Muscle layer of duodenum (tissue), 2 donors: ENCODE measurements around the gene TBC1D22A.

Experiments
- H3K27ac ChIP-seq: one replicate; pipeline ENCODE4 v1.7.0; 2013; ENCODE audit warnings: mild to moderate bottlenecking, low read length
- H3K27me3 ChIP-seq: one replicate; pipeline ENCODE4 v1.7.0; 2013; ENCODE audit warnings: low read depth, mild to moderate bottlenecking, control low read depth, low read length
- H3K36me3 ChIP-seq, 2 donors: one replicate each; pipeline ENCODE4 v1.7.0; 2013; ENCODE audit warnings: low read length in 2 of 2, control low read depth in 1 of 2, mild to moderate bottlenecking in 1 of 2; ENCODE audit not compliant: insufficient read depth in 2 of 2, control insufficient read depth in 1 of 2
- H3K4me1 ChIP-seq, 2 donors: one replicate each; pipeline ENCODE4 v1.7.0; 2013; ENCODE audit warnings: low read length in 2 of 2, mild to moderate bottlenecking in 2 of 2, control low read depth in 1 of 2, moderate library complexity in 1 of 2; ENCODE audit not compliant: insufficient read depth in 2 of 2, control insufficient read depth in 1 of 2
- H3K4me3 ChIP-seq, 2 donors: one replicate each; pipeline ENCODE4 v1.7.0; 2013; ENCODE audit warnings: low read length in 2 of 2, low read depth in 1 of 2, mild to moderate bottlenecking in 1 of 2
- H3K9me3 ChIP-seq, 2 donors: one replicate each; pipeline ENCODE4 v1.7.0; 2013; ENCODE audit warnings: low read length in 2 of 2, control low read depth in 1 of 2, mild to moderate bottlenecking in 1 of 2; ENCODE audit not compliant: control insufficient read depth in 1 of 2
- donor health status: healthy.

Gene TBC1D22A

DNA sequence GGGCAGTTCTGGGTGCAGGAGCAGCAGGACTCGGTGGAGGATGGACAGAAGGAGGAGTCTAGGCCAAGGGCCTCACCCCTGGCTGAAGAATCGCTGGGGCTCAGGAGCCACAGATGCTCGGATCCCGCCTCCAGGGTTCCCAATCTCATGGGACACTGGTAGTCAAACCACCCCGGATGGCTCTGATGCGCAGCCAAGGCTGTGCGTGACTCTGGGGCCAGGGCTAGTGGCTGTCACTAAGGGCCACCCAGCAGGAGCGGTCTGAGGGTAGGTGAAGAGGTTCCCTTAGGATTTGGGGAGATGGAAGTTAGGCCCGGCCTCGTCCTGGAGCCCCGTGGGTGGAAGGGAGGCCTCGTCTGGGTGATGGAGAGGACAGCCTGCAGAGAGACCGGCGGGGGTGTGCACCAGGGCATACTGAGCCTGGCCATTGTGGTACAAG is 300.6 kb downstream of the TBC1D22A start:
- Histone ChIP-seq H3K36me3 (peaks cover 11 to 22% of the 10 kb centered on the region in 2 donors), H3K9me3 (no peaks in the 10 kb centered on the region), H3K27ac (no peak overlapping the region), H3K4me3 (no peak overlapping the region), H3K4me1 (no peaks in the 10 kb centered on the region), H3K27me3 (no peaks in the 10 kb centered on the region)

DNA sequence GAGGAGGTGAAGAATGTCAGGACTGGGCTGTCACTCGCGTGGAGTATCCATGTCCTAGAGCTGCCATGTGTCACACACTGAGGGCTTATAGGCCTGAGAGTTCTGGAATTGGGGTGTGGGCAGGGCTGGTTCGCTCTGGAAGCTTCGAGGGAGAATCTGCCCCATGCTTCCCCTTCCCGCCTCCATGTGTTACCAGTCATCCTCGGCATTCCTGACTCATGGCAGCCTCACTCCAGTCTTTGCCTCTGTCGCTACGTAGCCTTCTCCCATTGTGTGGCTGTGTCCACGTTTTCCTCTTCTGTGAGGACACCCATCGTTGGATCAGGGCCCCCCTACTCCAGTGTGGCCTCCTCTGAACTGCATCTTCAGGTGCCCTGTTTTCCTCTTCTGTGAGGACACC is 301.2 kb downstream of the TBC1D22A start:
- no peaks in the 10 kb centered on the region for H3K9me3 ChIP-seq
- H3K36me3 ChIP-seq = peaks cover 11 to 22% of the 10 kb centered on the region in 2 donors
- H3K27ac ChIP-seq = no peak overlapping the region
- no peak overlapping the region for H3K4me3 ChIP-seq
- H3K4me1 ChIP-seq = no peaks in the 10 kb centered on the region
- H3K27me3 ChIP-seq = no peaks in the 10 kb centered on the region

DNA sequence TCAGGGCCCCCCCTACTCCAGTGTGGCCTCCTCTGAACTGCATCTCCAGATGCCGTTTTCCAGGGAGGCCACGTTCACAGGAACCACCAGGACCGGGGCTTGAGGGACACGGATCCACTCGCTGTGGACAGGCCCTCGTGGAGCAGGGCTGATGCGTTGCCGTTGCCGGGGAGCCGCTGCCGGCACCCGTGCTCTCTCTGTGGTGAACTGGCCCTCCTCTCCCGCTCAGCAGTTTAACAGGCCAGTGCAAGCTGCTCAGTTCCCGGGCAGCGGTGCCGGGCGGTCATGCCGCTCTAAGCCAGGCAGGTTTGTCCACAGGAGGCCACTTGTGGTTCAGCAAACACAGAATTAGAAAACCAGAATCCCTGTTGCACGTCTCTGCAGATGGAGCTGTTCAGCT is 301.6 kb downstream of the TBC1D22A start:
- no peak overlapping the region for H3K27ac ChIP-seq
- no peak overlapping the region for H3K4me3 ChIP-seq
- H3K36me3 ChIP-seq = peaks cover 11 to 22% of the 10 kb centered on the region in 2 donors
- no peaks in the 10 kb centered on the region for H3K9me3 ChIP-seq
- no peaks in the 10 kb centered on the region for H3K27me3 ChIP-seq
- no peaks in the 10 kb centered on the region for H3K4me1 ChIP-seq

DNA sequence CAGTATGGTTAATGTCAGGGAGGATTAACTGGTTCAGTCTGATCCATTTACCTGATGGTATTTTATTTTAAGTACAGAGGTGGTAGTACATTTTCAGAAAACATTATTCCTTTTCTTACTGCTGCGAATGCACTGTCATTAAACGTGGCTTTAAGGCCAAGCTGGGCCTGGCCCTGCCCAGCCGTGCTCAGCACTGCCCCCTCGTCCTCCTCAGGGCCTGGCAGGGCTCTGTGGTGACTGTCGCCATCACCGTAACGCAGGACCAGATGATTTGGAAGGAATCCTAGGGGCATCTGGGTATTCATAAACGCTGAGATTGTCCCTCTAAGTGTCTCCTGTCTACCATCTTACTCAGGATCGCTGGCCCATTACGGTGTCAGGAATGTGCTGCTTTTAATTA is 302.0 kb downstream of the TBC1D22A start:
- Histone ChIP-seq H3K27ac (no peak overlapping the region), H3K36me3 (peaks cover 11 to 22% of the 10 kb centered on the region in 2 donors), H3K9me3 (no peaks in the 10 kb centered on the region), H3K4me3 (no peak overlapping the region), H3K27me3 (no peaks in the 10 kb centered on the region), H3K4me1 (no peaks in the 10 kb centered on the region)

DNA sequence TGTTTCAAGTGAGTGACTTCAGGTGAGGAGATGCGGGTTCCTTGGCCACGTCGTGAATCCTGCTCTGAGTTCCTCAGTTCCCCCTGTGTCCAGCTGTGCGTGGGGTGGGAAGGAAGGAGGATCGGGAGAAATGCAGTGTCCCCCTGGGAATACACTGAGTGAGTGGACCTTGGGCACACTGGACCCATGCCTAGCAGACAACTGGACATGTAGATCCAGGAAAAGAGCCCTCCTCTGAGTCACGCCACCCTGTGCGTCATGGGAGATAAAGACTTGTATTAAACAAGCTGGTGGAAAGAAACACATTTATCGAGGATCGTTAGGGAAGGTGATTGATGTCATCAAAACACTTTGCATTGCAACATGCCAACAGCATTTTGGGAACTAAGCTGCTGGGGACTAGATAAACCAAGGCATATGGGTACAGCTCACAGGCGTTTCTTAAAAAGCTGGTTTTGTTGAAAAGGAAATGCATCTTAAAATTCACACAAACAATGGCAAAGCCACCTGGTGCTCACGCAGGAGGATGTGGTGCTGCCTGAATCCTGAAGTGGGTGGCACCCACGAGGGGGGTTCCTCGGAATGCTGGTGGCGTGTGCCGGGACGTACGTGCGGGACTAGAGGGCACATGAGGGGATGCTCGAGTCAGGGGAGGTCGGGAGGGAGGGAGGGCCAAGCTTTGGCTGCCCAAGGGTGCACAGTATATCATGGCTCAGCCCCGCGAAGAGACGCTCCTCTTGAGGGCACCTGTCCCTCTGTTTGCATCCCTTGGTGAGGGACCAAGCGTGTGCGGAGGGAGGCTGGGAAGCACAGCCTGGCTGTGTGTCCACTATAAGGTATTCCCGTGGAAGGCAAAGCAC is 303.5 kb downstream of the TBC1D22A start:
- no peaks in the 10 kb centered on the region for H3K9me3 ChIP-seq
- H3K4me1 ChIP-seq = no peaks in the 10 kb centered on the region
- H3K27me3 ChIP-seq = no peaks in the 10 kb centered on the region
- no peak overlapping the region for H3K4me3 ChIP-seq
- peaks cover 11 to 17% of the 10 kb centered on the region in 2 donors for H3K36me3 ChIP-seq
- H3K27ac ChIP-seq = no peak overlapping the region

DNA sequence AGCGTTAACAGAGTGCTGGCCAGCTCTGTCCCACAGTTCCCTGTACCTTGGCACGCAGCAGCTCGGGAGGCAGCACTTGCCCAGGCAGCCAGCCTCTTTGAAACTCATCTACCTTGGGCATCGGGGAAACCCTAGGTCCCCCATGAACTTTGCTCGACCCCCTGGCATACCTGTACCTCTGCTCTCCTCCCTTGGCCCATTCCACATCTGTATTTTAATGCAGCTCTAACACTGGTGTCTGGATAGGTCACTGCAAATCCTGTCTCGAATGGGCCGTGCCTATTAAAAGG is 304.1 kb downstream of the TBC1D22A start:
- Histone ChIP-seq H3K4me3 (no peak overlapping the region), H3K4me1 (no peaks in the 10 kb centered on the region), H3K27me3 (no peaks in the 10 kb centered on the region), H3K9me3 (no peaks in the 10 kb centered on the region), H3K36me3 (peaks cover 7 to 12% of the 10 kb centered on the region in 2 donors), H3K27ac (no peak overlapping the region)

DNA sequence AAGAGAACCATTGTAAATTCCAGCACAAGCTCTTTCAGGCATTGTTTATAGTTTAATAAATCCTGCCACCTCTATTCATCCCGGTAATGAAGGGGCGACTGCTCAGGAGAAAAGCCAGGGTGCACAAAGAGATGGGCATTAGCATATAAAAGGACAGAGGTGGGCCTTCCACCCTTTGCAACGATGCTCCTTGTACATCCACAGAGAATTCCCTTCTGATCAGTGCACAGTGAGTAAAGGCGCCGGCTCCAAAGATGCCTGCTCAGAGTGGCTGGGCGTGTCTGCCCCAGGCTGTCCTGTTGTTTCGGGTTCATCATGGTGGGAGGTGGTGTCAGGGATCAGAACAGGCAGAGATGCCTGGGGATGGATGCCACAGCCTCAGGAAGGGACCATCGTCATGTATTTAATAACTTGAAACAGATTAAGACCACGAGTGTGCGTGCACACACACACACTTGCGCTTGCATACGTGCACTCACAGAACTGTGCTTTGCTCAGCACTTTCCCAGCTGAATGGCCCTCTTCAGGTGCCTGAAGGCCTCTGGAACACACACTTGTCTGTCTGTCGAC is 305.0 kb downstream of the TBC1D22A start:
- Histone ChIP-seq H3K4me1 (no peaks in the 10 kb centered on the region), H3K4me3 (no peak overlapping the region), H3K36me3 (peaks cover 4 to 10% of the 10 kb centered on the region in 2 donors), H3K27ac (no peak overlapping the region), H3K9me3 (no peaks in the 10 kb centered on the region), H3K27me3 (no peaks in the 10 kb centered on the region)

DNA sequence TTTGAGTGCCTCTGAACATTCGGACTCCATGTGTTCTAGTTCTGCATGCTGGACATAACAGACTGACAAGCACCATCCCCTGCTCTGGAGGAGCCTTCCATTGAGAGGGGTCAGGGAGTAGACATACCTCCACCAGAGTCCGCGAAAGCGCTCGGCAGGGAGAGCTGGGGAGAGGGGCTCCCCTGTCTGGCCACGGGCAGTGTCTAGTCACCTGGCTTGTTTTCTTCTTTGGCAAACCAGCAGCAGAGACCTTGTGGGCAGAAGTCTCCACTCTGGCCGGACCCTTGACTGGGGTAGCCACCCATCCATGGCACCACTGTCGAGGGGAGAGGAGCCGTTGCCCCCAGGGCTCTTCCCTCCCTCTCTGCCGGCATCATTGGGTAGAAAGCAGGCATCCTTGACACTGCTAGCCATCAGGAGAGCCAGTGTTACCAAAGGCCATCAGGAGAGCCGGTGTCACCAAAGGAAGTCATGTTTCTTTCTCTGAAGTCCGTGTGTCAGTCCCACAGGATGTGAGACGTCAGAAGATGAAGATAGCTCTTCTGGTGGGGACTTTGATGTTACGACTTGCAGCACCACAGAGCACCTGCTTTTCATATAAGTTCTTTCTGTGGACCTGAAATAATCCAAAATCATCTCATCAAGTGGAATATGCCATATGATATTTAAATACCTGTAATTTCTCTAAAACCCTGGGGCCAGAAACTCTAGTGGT is 305.6 kb downstream of the TBC1D22A start:
- H3K36me3 ChIP-seq = peaks cover 0 to 4% of the 10 kb centered on the region in 2 donors
- H3K27ac ChIP-seq = no peak overlapping the region
- H3K4me3 ChIP-seq = no peak overlapping the region
- H3K4me1 ChIP-seq = no peaks in the 10 kb centered on the region
- H3K27me3 ChIP-seq = no peaks in the 10 kb centered on the region
- H3K9me3 ChIP-seq = no peaks in the 10 kb centered on the region

DNA sequence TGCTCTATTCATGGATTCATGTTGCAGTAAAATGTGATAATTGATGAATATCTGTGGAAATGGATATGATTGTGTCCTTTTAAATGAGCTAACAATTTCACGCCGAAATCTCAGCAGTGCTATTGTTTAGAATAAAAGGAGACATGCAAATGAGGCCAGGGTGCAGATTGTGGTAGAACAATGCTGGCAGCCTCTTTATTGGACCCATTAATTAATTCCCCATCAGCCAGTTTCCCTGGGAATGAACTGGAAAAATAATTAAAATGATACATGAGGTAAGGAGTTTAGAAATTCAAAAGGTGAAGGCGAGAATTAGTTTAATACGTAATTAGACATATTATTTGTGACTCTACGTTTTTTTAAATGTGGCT is 306.2 kb downstream of the TBC1D22A start:
- Histone ChIP-seq H3K27ac (no peak overlapping the region), H3K4me3 (no peak overlapping the region), H3K4me1 (no peaks in the 10 kb centered on the region), H3K9me3 (no peaks in the 10 kb centered on the region), H3K36me3 (no peaks in the 10 kb centered on the region), H3K27me3 (no peaks in the 10 kb centered on the region)

DNA sequence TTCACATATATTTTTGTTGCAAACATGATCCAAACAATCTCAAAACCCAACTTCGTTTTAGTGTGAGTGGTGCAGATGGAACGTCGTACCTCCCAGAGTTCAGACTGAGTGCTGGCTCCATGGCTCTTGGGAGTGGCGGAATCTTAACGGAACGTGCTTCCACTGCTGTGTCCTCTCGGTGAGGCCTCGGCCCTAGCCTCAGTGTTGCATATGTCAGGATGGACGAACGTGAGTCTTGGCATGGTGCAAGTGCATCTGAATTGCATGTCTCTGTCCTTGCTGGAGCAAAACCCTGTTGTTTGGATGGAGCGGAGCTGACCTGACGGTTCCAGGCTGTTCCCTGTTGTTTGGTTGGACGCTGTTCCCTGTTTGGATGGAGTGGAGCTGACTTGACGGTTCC is 306.8 kb downstream of the TBC1D22A start:
- H3K4me3 ChIP-seq = no peak overlapping the region
- no peaks in the 10 kb centered on the region for H3K4me1 ChIP-seq
- no peak overlapping the region for H3K27ac ChIP-seq
- H3K9me3 ChIP-seq = peaks cover 0 to 4% of the 10 kb centered on the region in 2 donors
- peaks cover 0 to 5% of the 10 kb centered on the region in 2 donors for H3K36me3 ChIP-seq
- no peaks in the 10 kb centered on the region for H3K27me3 ChIP-seq

DNA sequence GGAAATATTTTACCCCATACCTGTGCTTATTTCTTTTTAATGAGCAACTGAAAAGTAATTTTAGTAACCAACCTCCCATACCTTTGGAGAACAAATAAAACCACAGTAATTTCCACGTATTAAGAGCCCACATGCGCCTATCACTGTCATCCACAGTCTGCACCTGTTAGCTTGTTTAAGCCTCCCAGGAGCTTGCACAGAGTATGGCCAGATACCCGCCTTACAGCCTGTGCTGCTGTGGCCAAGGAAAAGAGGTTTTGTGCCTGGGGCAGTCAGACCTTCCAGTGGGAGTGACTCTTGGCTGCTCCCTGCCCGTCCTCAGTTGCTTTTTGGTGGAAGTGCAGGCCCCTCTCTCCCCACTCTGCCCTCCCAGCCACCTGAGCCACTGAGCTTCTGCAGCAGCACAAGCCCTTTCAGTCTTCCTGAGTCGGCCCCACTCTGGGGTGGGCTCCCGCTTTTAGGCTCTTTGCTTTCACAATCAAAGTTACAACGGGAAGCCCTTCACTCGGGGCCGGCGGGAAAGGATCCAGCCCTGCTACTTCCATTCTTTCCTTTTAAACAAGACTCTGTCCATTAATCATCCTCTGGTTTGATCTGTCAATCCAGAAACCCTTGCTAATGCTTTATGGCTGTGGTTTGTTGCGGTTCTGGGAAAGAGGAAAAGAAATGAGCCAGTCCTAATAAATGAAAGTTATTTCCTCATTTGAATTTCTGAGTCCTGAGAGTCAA is 308.8 kb downstream of the TBC1D22A start:
- no peak overlapping the region for H3K27ac ChIP-seq
- H3K9me3 ChIP-seq = peaks cover 6 to 19% of the 10 kb centered on the region in 2 donors
- H3K27me3 ChIP-seq = no peaks in the 10 kb centered on the region
- no peak overlapping the region for H3K4me3 ChIP-seq
- H3K36me3 ChIP-seq = peaks cover 0 to 13% of the 10 kb centered on the region in 2 donors
- H3K4me1 ChIP-seq = no peaks in the 10 kb centered on the region
